WTC11 (cell line): Measurements from ENCODE around the gene ITPR2. TPM values are rescaled to one million over a fixed set of nuclear protein-coding genes. Genes with fewer than 3 reads are reported as not detected.

Experiments used
- ATAC-seq: fragments of 200-7000 bp; cut with Tn5 transposase; 2 replicates; pipeline ENCODE4 v1.10.0; 2021; ENCODE audit warnings: mild to moderate bottlenecking, moderate library complexity
- CTCF ChIA-PET: fragments of 300-600 bp; sonication (Branson Sonifier 250); formaldehyde crosslinking; loops from one replicate; lab custom pipeline; 2021; ENCODE audit warnings: antibody characterized with exemption; lab: Charles Lee
- POLR2A ChIA-PET: fragments of 350-600 bp; sonication (Branson Sonifier 250); formaldehyde crosslinking; loops from one replicate; lab custom pipeline; 2021; ENCODE audit warnings: antibody characterized with exemption; lab: Charles Lee
- DNase-seq: peaks from one replicate; pipeline ENCODE4 v3.0.0; 2021; ENCODE audit warnings: low spot score
- H3K27ac Mint-ChIP-seq: 2 replicates; pipeline ENCODE4 v1.8.0; 2021; ENCODE audit warnings: mixed read lengths
- H3K27me3 Mint-ChIP-seq: 2 replicates; pipeline ENCODE4 v1.8.0; 2021; ENCODE audit warnings: low read depth, mild to moderate bottlenecking, moderate library complexity, mixed read lengths
- H3K36me3 Mint-ChIP-seq: 2 replicates; pipeline ENCODE4 v1.8.0; 2021; ENCODE audit warnings: mixed read lengths
- H3K4me1 Mint-ChIP-seq: 2 replicates; pipeline ENCODE4 v1.8.0; 2022; ENCODE audit warnings: mixed read lengths
- H3K4me3 Mint-ChIP-seq: 2 replicates; pipeline ENCODE4 v1.8.0; 2021; ENCODE audit warnings: mild to moderate bottlenecking, moderate library complexity, mixed read lengths
- H3K9me3 Mint-ChIP-seq: 2 replicates; pipeline ENCODE4 v1.8.0; 2021; ENCODE audit warnings: mixed read lengths
- AFF4 ChIP-seq: sonication (generic); formaldehyde crosslinking; IDR thresholded peaks from 2 replicates; pipeline ENCODE4 v1.8.1; 2023; ENCODE audit warnings: mild to moderate bottlenecking, missing genetic modification reagents, borderline replicate concordance
- ATF1 ChIP-seq: sonication (generic); formaldehyde crosslinking; IDR thresholded peaks from 2 replicates; pipeline ENCODE4 v1.8.1; 2023; ENCODE audit warnings: mild to moderate bottlenecking, moderate library complexity, missing genetic modification reagents
- ESRRA ChIP-seq: sonication (generic); formaldehyde crosslinking; IDR thresholded peaks from 2 replicates; pipeline ENCODE4 v1.8.1; 2022; ENCODE audit warnings: mild to moderate bottlenecking, missing genetic modification reagents, borderline replicate concordance
- FOXJ3 ChIP-seq: sonication (generic); formaldehyde crosslinking; IDR thresholded peaks from 2 replicates; pipeline ENCODE4 v1.9.0; 2021; ENCODE audit warnings: missing genetic modification reagents, mild to moderate bottlenecking, borderline replicate concordance
- GABPB1 ChIP-seq: sonication (generic); formaldehyde crosslinking; IDR thresholded peaks from 2 replicates; pipeline ENCODE4 v1.8.1; 2023; ENCODE audit warnings: mild to moderate bottlenecking, missing genetic modification reagents
- HMGA2 ChIP-seq: fragments of 250-450 bp; sonication (Bioruptor Pico); IDR thresholded peaks from 2 replicates; pipeline ENCODE4 v1.4.0; 2021; ENCODE audit warnings: mild to moderate bottlenecking, moderate library complexity
- IRF2 ChIP-seq: sonication (generic); formaldehyde crosslinking; IDR thresholded peaks from 2 replicates; pipeline ENCODE4 v1.8.0; 2022; ENCODE audit warnings: low read depth, missing genetic modification reagents, borderline replicate concordance
- MLX ChIP-seq: sonication (generic); formaldehyde crosslinking; IDR thresholded peaks from 2 replicates; pipeline ENCODE4 v1.8.1; 2023; ENCODE audit warnings: mild to moderate bottlenecking, missing genetic modification reagents, moderate library complexity
- MXD4 ChIP-seq: fragments of 250-450 bp; sonication (Bioruptor Pico); IDR thresholded peaks from 2 replicates; pipeline ENCODE4 v1.8.0; 2021; ENCODE audit warnings: mild to moderate bottlenecking, moderate library complexity, borderline replicate concordance
- NFE2L1 ChIP-seq: sonication (generic); formaldehyde crosslinking; IDR thresholded peaks from 2 replicates; pipeline ENCODE4 v1.8.1; 2023; ENCODE audit warnings: missing genetic modification reagents
- NR2C2 ChIP-seq: sonication (generic); formaldehyde crosslinking; IDR thresholded peaks from 2 replicates; pipeline ENCODE4 v1.8.0; 2022; ENCODE audit warnings: mild to moderate bottlenecking, missing genetic modification reagents
- TCF7 ChIP-seq: sonication (generic); formaldehyde crosslinking; IDR thresholded peaks from 2 replicates; pipeline ENCODE4 v1.8.0; 2022; ENCODE audit warnings: mild to moderate bottlenecking, low read depth, missing genetic modification reagents, moderate library complexity
- ZNF396 ChIP-seq: fragments of 250-450 bp; sonication (Bioruptor Pico); IDR thresholded peaks from 2 replicates; pipeline ENCODE4 v1.8.0; 2021; ENCODE audit warnings: mild to moderate bottlenecking, moderate library complexity, borderline replicate concordance
- ZNF416 ChIP-seq: fragments of 250-450 bp; sonication (Bioruptor Pico); IDR thresholded peaks from 2 replicates; pipeline ENCODE4 v1.9.0; 2021; ENCODE audit warnings: mild to moderate bottlenecking, inconsistent platforms
- total RNA-seq: library from RNA; stranded (reverse); gene quantifications from 3 replicates; pipeline ENCODE4 v1.2.3, GENCODE V29; 2021
- TF ChIP-seq, protein P1 (sequence below): sonication (generic); formaldehyde crosslinking; IDR thresholded peaks from 2 replicates; pipeline ENCODE4 v1.8.1; 2023; ENCODE audit warnings: mild to moderate bottlenecking, missing genetic modification reagents
- TF ChIP-seq, protein P2 (sequence below): sonication (generic); formaldehyde crosslinking; IDR thresholded peaks from 2 replicates; pipeline ENCODE4 v1.8.0; 2022; ENCODE audit warnings: mild to moderate bottlenecking, missing genetic modification reagents
- TF ChIP-seq, protein P3 (sequence below): sonication (generic); formaldehyde crosslinking; IDR thresholded peaks from 2 replicates; pipeline ENCODE4 v1.8.1; 2022; ENCODE audit warnings: low read depth, missing genetic modification reagents, borderline replicate concordance
- TF ChIP-seq, protein P4 (sequence below): sonication (generic); formaldehyde crosslinking; conservative IDR thresholded peaks from 2 replicates; pipeline ENCODE4 v1.8.1; 2022; ENCODE audit warnings: mild to moderate bottlenecking, missing genetic modification reagents

ITPR2 gene
- total RNA-seq, 1 experiment from 2014 or later = 50.7 TPM

- no peak overlapping the region for H3K4me3 Mint-ChIP-seq
- H3K9me3 Mint-ChIP-seq = peaks cover 3% of the 10 kb centered on the region
Observed at GRCh38 chr12:26810330-26810729, 22.7 kb downstream of the ITPR2 start.

DNA sequence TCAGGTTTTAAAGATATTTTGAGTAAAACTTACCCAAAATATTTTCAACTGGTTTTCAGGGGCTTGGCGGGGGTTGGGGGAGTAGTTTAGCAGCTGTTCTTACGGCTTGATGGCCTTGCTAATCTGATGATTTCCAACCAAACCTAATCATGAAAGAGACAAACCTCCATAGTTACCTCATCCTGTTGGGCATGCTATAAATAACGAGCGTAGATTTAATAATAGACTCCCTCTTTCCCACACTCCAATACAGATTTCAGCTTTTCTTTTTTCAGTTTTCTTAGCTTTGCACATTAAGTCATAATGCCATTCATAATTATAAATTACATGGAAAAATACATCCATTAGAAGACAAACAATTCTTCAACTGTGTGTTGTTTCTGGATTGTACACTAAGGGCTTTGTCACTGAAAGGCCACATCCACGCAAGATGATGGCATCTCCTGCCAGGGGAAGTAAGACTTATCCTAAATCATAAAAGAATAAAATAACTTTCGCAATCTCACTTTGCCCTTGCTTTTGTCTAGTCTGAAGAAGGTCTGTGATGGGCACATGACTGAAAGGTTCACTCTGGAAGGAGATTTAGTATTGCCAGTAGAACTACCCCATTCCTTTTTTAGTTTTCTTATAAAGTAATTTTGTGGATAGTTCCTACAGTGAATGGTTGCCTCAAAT is 23.2 kb downstream of the ITPR2 start:
- H3K27me3 Mint-ChIP-seq = no peaks in the 10 kb centered on the region
- ChIA-PET CTCF (no interaction called here), POLR2A (no interaction called here)
- DNase-seq = no peak
- no peak for ATAC-seq
- TF ChIP-seq MXD4 = no peak
- no peak overlapping the region for H3K4me3 Mint-ChIP-seq
- peaks cover 3% of the 10 kb centered on the region for H3K9me3 Mint-ChIP-seq
- H3K36me3 Mint-ChIP-seq = peaks cover 3% of the 10 kb centered on the region
- H3K4me1 Mint-ChIP-seq = peaks cover 7% of the 10 kb centered on the region; the same call in 1 of the 2 replicates
- no peak overlapping the region for H3K27ac Mint-ChIP-seq

More at GRCh38 chr12:26810330-26810729, 22.7 kb downstream of the ITPR2 start:
- DNase-seq (peak; percentile 22), ATAC-seq (peak; percentile 88)
- Mint-ChIP-seq H3K27me3 (no peaks in the 10 kb centered on the region), H3K27ac (peak overlapping the region; percentile 7; the same call in 1 of the 2 replicates), H3K36me3 (peaks cover 3% of the 10 kb centered on the region), H3K4me1 (peaks cover 7% of the 10 kb centered on the region; the same call in 1 of the 2 replicates)
- no peak for TF ChIP-seq ATF1 (CRISPR knock-in tag)
- POLR2A ChIA-PET = no interaction called here
- CTCF ChIA-PET = no interaction called here

GRCh38 chr12:26808766-26809476 is 24.1 kb downstream of the ITPR2 start:
- Mint-ChIP-seq H3K27me3 (no peaks in the 10 kb centered on the region), H3K4me3 (no peak overlapping the region), H3K9me3 (peaks cover 3% of the 10 kb centered on the region), H3K27ac (no peak overlapping the region), H3K36me3 (peaks cover 3% of the 10 kb centered on the region), H3K4me1 (peaks cover 7% of the 10 kb centered on the region; the same call in 1 of the 2 replicates)
- DNase-seq (no peak), ATAC-seq (no peak)
- CTCF ChIA-PET = no interaction called here
- POLR2A ChIA-PET = no interaction called here
- TF ChIP-seq IRF2 (no peak), ZNF416 (CRISPR knock-in tag) (no peak), AFF4 (no peak), MLX (CRISPR knock-in tag) (no peak), ESRRA (CRISPR knock-in tag) (no peak), FOXJ3 (CRISPR knock-in tag) (no peak), NFE2L1 (CRISPR knock-in tag) (no peak), ZNF396 (CRISPR knock-in tag) (no peak), TCF7 (no peak), GABPB1 (CRISPR knock-in tag) (no peak), HMGA2 (no peak), NR2C2 (no peak)
- TF ChIP-seq, protein P1, sequence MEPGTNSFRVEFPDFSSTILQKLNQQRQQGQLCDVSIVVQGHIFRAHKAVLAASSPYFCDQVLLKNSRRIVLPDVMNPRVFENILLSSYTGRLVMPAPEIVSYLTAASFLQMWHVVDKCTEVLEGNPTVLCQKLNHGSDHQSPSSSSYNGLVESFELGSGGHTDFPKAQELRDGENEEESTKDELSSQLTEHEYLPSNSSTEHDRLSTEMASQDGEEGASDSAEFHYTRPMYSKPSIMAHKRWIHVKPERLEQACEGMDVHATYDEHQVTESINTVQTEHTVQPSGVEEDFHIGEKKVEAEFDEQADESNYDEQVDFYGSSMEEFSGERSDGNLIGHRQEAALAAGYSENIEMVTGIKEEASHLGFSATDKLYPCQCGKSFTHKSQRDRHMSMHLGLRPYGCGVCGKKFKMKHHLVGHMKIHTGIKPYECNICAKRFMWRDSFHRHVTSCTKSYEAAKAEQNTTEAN (CRISPR knock-in tag) = no peak
- TF ChIP-seq, protein P2, sequence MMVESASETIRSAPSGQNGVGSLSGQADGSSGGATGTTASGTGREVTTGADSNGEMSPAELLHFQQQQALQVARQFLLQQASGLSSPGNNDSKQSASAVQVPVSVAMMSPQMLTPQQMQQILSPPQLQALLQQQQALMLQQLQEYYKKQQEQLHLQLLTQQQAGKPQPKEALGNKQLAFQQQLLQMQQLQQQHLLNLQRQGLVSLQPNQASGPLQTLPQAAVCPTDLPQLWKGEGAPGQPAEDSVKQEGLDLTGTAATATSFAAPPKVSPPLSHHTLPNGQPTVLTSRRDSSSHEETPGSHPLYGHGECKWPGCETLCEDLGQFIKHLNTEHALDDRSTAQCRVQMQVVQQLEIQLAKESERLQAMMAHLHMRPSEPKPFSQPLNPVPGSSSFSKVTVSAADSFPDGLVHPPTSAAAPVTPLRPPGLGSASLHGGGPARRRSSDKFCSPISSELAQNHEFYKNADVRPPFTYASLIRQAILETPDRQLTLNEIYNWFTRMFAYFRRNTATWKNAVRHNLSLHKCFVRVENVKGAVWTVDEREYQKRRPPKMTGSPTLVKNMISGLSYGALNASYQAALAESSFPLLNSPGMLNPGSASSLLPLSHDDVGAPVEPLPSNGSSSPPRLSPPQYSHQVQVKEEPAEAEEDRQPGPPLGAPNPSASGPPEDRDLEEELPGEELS (CRISPR knock-in tag) = no peak
- TF ChIP-seq, protein P3, sequence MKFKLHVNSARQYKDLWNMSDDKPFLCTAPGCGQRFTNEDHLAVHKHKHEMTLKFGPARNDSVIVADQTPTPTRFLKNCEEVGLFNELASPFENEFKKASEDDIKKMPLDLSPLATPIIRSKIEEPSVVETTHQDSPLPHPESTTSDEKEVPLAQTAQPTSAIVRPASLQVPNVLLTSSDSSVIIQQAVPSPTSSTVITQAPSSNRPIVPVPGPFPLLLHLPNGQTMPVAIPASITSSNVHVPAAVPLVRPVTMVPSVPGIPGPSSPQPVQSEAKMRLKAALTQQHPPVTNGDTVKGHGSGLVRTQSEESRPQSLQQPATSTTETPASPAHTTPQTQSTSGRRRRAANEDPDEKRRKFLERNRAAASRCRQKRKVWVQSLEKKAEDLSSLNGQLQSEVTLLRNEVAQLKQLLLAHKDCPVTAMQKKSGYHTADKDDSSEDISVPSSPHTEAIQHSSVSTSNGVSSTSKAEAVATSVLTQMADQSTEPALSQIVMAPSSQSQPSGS = no peak
- TF ChIP-seq, protein P4, sequence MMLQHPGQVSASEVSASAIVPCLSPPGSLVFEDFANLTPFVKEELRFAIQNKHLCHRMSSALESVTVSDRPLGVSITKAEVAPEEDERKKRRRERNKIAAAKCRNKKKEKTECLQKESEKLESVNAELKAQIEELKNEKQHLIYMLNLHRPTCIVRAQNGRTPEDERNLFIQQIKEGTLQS (CRISPR knock-in tag) = no peak
